Pulmonary artery endothelial cell (primary cell): ENCODE results near the gene NRAS. TPM values are rescaled to one million over a fixed set of nuclear protein-coding genes. Genes with fewer than 3 reads are reported as not detected.
"Not testable (repeated sequence)": the region's sequence is repeated elsewhere in the genome, so short reads cannot be mapped to it uniquely, and the experiment has no call there.

ENCODE experiments used
- DNase-seq: peaks from one replicate; pipeline ENCODE4 v3.0.0-alpha.2; 2011; ENCODE audit warnings: low read depth, low spot score
- total RNA-seq: library from RNA; depleted of rRNA; stranded (reverse); fragments of >200 nt; gene quantifications from 2 replicates; pipeline ENCODE4 v1.2.3, GENCODE V29; 2014

NRAS gene
- 73.7 and 104 TPM in 2 replicates for total RNA-seq

DNA sequence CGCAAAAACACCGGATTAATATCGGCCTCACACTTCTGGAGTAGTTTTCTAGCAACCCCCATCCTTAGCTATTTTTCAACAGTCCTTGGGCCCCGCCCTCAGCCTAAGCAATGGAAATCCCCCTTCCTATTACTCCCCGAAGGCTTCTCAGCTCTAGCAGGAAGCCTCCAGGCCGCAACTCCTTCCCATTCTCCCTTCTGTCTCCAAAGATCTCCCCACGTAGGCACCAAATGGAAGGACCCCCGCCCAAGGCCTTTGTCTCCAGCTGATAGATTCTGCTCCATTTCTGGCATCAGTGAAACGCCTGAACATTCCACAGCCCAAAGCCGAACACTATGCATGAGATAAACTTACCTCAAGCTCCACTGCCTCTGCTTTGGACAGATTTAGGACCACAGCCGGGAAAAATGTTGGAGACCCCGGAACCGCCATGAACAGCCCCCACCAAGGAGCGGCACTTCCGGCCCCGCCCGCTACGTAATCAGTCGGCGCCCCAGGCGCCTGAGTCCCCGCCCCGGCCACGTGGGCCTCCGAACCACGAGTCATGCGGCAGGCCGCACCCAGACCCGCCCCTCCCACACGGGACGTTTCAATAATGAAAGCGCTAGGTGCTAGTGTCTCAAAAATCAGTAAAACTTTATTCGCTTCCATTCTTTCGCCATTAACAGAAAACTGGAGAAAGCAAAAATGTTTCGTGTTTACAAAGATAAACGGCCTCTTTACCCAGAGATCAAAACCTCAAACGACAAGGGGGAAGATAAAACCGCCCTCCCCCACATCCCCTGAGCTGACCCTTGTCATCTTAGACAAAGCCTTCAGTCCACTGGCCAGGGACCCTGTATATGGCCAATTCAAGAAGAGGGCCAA, at the start of gene NRAS:
NRAS (minus strand) TSS at position 468 of the 867 bp plus-strand sequence. CDS start 611 bp downstream, outside the sequence.
- peak; percentile 71 for DNase-seq

DNA sequence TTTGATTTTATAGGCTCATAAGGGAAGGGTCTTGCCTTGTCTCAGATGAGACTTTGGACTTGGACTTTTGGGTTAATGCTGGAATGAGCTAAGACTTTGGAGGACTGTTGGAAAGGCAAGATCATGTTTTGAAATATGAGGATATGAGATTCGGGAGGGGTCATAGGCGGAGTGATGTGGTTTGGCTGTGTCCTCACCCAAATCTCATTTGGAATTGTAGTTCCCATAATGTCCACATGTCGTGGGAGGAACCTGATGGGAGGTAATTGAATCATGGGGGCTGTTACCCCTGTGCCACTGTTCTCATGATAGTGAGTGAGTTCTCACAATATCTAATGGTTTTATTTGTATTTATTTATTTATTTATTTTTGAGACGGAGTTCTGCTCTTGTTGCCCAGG, 48.1 kb upstream of the NRAS start:
- DNase-seq = no peak

DNA sequence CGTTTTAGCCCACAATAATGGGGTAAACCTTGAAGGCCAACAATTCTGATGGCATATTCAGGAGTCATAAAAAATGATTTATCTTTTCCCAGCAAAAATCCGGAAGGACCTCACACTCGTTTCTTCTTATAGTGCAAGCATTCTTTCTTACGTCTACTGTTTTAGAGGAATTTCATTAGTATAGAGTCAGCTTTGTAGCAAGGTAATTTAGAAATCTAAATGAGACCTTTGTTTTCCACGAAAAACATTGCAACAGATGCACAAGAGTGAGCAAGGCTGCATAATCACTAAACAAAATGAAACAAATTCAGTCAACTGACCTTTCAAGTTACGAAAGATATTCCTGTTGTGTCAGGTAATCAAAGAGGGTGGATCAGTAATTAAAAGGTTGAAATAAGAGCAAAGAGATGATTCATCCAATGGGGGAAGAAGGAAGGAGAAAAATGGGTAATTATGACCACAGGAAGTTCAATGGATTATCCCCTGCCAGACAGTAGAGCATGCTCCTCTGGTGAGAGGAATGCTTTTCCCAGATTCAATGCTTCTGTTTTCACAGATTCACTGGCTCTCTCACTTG, 41.8 kb upstream of the NRAS start:
- no peak for DNase-seq

DNA sequence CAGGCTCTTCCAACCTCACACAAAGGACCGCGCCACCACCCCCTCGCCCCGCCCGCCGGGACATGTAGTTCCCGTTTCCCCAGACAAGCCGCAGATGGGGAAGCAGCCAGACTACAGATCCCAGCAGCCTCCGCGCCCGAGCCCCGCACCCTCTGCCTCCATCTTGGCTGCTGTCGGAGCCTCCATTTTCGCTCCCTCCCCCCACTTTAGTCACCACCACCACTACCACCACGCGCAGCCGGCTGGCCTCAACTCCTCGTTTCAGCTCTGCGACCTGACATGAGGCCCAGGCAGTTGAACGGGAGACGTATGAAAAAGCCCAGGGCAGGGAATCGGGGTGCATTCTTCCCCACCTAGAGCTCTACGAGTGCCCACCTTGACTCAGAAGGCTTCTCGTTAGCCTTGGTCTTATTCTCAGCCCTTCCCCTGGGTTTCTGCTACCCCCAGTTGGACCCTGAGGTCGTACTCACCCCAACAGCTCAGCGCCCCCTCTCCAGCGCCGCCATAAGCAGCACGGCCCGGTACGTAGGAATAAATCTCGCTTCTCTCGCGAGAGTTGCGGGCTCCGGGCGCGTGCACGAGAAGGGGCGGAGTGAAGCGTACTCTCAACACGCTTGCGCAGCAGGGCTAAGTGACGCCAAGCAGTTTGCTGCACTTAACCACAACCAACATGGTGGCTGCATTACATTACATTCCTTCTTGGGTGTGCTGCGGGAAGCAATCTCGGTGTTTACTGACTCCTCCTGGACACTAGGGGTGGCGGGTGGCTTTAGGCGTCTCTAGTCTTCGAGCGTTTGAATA, 41.1 kb upstream of the NRAS start, which contains the start of gene CSDE1:
CSDE1 (minus strand) TSS at position 530 of the 801 bp plus-strand sequence. CDS start 18,094 bp downstream, outside the sequence.
- DNase-seq = peak; percentile 93

DNA sequence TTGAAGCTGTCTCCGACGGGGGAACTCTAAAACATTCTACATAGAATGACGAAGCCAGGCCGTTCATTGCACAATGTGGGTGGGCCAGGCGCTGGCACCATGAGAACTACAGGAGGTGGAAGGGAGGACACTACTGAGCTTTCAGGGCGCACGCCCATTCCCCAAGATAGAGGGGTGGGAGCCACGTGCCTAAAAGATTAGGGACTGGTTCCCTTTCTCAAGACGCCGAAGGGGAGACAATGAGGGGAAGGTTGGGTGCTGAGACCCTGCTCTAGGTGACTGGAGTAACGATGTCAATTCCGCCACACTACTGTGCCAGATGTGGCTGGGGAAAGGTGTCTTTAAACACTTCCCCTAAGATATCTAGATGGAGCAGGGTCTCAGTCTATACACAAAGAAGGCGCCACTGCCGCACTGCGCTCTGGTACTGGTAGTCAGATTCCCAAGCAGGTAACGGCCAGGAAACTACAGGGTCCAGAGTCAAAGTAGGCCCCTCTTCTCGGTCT, 40.4 kb upstream of the NRAS start:
- DNase-seq = no peak

DNA sequence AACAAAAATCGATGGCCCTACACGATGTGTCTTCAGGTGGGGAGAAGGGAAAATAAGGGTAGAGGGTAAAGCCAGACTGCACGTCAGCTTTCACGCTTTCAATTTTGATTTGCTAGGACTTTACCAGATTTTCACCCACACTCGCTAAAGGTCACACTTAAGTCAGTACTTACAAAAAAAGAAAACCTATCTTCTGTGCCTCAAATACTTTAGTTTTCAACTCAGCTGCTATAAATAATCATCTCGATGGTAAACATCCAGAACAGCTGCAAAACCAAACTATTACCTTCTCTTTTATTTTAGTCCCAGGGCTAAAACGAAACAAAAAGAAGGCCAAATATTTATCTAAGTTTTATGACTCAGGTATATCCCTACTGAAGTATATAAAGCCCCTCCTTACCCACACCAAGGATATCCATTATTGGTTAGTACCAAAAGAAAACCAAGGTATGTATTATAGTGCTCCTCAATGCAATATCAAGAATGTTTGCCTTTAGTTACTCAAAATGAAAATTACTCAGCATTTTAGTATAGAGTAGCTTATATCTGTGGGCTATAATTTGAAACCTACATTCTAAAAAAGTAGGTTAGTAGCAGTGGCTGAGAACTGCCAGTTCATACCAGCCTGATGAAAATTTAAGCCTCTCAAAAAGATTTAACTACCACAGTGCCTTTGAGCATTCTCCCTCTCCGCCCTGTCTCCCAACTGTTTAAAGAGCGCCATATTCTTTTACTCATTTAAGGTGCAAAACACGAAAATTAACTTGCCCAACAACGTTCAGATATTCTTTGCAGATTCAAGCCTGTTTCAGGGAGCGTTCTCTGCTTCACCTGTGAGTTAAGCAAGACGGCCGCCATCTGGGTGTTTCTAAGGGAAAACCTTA, 39.7 kb upstream of the NRAS start:
- DNase-seq = no peak

DNA sequence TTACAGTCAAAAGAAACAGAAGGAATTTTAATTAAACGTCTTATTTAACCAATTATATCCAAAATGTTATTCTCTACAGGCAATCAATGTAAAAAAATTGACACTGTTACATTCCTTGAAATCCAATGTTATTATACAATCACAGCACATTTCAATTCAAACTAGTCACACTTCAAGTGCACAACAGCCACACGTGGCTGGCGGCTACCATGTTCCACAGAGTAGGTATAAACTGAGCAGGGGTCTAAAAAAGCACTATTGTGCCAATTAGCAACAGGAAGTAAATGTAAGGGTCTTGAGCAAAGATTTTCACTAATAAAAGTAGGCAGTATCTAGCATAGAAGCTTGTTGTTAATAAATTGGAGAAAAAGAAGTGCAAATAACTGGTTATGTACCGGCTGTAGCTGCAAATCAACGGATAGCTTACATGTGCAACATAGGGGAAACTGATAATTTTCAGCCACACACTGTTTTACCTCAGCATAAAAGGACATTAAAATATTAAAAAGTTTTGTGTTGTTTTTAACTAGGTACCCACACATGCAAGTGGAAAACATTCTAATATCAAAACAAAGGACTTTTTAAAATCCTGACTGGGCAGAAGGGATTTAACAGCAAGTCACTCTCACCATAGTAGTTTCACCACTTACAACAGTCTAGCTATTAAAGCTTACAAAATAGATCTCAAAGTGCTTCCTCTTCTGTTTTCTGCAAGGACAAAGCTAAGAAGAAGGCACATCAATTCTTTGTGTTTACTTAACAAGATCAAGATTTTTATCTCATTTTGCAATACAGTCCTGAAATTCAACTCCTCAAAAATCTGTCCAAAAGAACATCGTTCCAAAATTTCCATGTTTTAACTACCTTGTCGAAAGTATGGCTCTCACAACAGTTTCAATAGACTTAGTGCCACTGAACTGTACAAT, 38.7 kb upstream of the NRAS start:
- DNase-seq = no peak

DNA sequence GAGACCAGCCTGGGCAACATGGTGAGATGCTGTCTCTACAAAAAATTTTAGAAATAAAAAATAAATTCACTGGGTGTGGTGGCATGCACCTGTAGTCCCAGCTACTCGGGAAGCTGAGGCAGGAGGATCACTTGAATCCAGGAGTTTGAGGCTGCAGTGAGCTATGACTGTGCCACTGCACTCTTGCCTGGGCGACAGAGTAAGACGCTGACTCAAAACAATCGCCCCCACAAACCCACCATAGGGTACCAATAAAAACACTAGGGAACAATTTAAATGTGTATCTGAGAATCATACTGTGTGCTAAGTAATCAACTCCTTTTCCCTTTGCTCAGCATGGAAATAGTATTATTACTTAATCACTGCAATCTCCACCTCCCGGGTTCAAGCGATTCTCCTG, 37.1 kb upstream of the NRAS start:
- not testable (repeated sequence) for DNase-seq

DNA sequence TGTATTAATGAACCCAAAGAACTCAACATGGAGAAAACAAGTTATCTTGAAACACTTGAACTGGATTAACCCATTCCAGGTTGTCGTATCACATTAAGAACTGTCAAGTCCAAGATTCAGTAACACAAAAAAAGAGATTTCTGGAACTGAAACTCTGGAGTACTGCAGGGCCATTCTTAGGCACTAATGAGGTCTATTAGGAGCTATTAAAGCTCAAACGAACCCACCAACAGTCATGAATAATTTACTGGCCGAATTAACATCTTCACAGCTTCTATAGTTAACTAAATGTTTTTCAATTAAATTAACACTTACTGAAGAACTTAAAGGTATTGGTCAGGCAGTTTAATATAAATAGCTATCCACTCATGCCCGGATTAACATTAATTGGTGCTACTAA, 36.6 kb upstream of the NRAS start:
- DNase-seq = no peak

DNA sequence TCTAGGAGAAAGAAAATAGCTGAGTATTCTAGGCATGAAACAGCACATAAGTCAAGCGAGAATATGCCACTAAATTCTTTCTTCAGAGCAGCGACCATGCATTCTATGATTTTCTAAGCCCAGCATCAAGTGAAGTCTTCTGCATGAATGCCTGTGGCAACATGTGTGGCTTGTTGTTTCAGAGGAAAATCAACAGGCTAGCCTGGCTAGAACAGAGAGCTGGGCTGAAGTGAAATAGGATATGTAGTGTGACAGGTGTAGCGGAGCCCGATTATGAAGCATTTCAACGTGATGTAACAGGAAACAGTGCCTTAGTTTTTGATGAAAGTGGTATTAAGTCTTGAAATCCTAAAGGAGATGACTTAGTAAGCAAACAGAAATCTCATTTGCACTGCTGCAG, 34.2 kb upstream of the NRAS start:
- DNase-seq = no peak

DNA sequence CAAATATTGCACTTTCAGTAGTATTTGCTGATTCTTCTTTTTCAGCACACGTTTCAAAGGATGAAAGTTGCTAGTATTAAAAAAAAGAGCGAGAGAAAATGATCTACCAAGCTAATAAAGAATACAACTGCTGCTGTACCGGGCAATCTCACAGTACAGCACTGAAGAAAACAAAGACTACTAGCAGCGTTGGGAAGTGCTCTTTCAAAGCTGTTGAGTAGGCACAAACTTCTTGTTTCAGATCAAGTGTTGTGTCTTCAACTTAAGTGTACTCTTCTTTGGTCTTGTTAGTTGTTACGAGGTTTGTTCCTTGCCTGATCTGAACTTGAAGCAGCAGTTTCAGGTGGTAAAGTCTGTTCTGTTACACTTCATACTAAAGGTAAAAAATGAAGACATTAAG, 33.3 kb upstream of the NRAS start:
- no peak for DNase-seq

DNA sequence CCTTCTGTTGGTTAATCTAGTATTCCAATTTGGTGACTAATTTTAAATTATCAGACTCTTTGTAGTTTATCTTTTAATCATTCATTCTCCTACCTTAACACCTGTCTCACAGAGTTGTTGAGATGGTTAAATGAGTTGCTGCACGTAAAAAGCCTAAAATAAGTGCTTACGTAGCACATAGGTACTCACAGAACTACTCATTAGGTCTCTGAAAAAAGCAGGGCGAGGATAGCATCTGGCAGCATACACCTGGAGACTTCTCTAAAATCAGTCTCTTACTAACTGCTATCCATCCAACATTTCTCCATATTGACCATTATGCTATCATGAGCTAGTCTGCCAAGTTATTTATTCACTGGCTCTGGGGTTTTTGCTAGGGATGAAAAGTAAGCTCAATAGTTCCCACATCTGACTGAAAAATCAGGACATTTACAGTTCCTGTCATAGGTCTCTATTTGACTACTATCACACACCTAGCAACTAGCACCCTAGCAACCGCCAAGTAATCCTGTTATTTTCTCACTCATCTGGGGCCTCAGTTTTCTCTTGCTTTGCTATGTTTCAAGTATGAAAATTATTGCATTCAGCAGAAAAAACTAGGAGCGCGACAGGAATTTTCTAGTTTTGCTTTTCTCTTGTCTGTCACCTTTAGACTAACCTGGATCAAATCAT, 30.0 kb upstream of the NRAS start:
- DNase-seq = no peak

DNA sequence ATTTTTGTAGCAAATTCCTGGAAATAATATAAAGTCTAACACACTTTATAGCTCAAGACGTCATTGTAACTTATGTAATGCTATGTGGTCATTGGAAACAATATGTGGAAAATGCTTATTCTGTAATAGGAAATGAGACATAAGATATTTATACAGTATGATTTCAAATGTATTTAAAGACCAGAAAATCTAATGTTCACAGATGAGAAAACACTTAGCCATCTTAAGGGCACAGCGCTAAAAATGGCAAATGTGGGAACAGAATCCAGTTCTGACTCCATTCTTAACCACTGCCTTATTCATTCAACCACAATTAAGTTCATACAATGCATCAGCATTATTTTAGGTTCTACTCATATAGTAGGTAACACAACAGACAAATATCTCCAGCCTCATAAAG, 28.7 kb upstream of the NRAS start:
- no peak for DNase-seq

DNA sequence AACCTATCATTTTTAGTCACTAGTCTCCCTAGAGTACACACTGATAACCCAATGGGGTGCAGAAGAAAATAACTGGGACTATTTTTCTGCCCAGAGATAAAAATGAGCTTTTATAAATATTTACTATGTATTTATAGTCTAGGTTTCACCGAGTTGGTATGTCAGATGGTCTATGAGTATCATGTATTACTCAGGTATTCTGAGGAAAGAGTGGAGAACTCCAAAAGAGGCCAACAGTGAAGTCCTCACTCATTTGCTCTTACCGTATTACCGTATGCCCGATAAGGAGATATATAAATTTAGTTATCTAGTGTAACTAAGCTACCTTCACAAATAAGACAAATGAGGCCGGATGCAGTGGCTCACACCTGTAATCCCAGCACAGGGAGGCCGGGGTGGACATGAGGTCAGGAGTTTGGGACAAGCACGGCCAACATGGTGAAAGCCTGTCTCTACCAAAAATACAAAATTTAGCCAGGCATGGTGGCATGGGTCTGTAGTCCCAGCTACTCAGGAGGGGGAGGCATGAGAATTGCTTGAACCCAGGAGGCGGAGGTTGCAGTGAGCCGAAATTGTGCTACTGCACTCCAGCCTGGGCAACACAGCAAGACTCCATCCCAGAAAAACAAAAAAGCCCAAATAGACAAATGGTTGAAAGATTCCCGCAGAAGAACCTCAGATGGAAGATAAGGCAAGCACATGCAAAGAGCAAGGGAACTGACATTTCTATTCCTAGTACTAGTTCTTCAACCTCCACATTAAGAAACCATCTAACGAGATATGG, 25.6 kb upstream of the NRAS start:
- no peak for DNase-seq

DNA sequence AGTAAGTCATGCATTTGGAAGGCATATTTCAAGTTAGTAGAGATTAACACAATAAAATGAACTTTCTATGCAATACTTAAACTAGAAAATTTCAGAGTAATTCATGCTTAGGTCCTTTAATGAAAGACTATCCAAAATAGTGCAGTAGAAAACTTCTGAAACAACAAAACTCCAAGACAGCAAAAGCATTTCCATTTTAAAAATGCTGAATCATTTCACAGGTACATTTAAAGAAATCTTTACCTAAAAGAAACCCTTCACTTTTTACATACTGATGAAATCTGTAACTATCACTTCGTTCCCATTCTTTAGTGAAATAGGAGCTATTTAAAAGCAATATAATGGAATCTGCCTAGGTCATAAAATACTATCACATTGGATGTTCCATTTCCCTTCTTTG, 23.8 kb upstream of the NRAS start:
- DNase-seq = no peak

DNA sequence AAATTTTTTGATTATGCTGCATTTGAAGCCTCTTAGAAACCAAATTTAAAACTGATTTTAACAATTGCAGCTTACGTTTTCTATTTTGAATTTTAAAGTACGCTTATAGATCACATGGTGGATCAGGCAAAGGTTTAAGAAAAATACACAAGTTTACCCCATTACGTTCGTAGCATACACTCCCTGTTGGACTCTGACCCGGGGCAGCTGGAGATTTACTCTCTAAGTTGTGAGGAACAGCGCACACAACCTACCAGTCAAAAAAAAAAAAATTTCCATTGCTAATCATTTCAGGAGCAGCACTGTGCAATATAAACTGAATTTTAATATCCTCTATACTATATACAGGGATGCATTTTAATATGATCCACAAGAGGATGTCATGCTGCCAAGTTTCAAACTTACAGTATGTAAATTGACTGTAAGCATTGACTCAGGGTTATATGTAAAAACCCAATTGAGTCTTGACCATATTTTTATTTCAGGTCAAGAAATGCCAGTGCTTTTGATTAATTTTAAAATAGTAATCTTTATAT, 20.8 kb upstream of the NRAS start:
- no peak for DNase-seq

DNA sequence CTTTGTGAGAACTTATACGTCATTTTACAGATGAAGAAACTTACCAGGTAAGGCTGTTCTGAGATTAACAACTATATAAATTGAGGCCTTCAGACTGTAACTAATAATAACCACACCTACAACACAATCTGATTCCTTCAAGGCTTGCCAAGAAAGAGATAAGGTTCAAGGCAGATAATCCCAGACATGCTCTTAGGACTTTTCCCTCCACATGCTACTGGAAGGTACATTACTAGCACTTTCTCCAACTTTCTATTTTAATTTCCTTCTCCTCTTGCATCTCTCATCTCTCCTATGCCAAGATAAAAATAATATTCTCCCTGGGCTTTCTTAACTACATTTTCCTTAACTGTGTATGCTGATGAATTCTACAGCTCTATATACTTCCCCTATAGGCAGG, 18.9 kb upstream of the NRAS start:
- no peak for DNase-seq

DNA sequence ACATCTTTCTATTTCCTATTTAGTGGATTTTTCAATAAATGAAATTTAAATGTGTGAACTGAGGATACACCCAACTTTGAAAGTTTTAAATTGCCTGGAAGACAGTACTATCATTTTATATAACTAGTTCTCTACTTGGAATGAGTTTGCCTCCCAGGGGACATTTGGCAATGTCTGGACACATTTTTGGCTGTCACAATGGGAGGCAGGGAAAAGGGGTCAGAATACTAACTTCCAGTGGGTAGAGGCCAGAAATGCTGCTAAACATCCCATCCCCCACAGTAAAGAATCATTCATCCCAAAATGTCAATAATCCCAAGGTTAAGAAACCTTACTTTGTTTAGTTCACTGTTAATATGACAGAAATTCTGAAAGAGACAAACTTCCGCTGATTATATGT, 13.2 kb upstream of the NRAS start:
- no peak for DNase-seq
